Cerebellar nuclear complex (tissue), 1 donor: ENCODE measurements around the gene EVX2.

Experiments
- DNase-seq, 2 experiments: peaks; one replicate each; lab custom pipeline; 2025; lab: John Stamatoyannopoulos, UW

The EVX2 gene

GRCh38 chr2:176096243-176096985 is 12.7 kb upstream of the EVX2 start:
- DNase-seq: no peak

GRCh38 chr2:176095421-176095820 is 11.7 kb upstream of the EVX2 start:
- DNase-seq: no peak

GRCh38 chr2:176094349-176094748 is 10.6 kb upstream of the EVX2 start:
- no peak for DNase-seq

- no peak for DNase-seq
These were observed 10.1 kb upstream of the EVX2 start for GRCh38 chr2:176093898-176094249.

- DNase-seq: no peak
These were observed 9.6 kb upstream of the EVX2 start for GRCh38 chr2:176093145-176093897.

GRCh38 chr2:176092270-176093144 is 8.7 kb upstream of the EVX2 start, which contains the start of gene HOXD13:
Gene HOXD13, plus strand, starts transcription at chr2:176092721. Its CDS starts 170 bp downstream, at chr2:176092891.
- no peak for DNase-seq

GRCh38 chr2:176091329-176092258 is 7.8 kb upstream of the EVX2 start:
- no peak for DNase-seq

GRCh38 chr2:176090862-176091261 is 7.1 kb upstream of the EVX2 start:
- DNase-seq: no peak

GRCh38 chr2:176089843-176090395 is 6.2 kb upstream of the EVX2 start:
- no peak for DNase-seq

GRCh38 chr2:176088937-176089842 is 5.4 kb upstream of the EVX2 start:
- no peak for DNase-seq

- DNase-seq: no peak
These were observed 4.5 kb upstream of the EVX2 start for GRCh38 chr2:176088048-176088936.

GRCh38 chr2:176087330-176088047 is 3.7 kb upstream of the EVX2 start:
- no peak for DNase-seq

- DNase-seq: no peak
These were observed 2.4 kb upstream of the EVX2 start for GRCh38 chr2:176085861-176086771.

- no peak for DNase-seq
These were observed 1.5 kb upstream of the EVX2 start for GRCh38 chr2:176085120-176085788.

GRCh38 chr2:176084611-176085119 is 903 bp upstream of the EVX2 start:
- DNase-seq: no peak
